ENCODE data around the gene CD248.

Gene CD248

DNA sequence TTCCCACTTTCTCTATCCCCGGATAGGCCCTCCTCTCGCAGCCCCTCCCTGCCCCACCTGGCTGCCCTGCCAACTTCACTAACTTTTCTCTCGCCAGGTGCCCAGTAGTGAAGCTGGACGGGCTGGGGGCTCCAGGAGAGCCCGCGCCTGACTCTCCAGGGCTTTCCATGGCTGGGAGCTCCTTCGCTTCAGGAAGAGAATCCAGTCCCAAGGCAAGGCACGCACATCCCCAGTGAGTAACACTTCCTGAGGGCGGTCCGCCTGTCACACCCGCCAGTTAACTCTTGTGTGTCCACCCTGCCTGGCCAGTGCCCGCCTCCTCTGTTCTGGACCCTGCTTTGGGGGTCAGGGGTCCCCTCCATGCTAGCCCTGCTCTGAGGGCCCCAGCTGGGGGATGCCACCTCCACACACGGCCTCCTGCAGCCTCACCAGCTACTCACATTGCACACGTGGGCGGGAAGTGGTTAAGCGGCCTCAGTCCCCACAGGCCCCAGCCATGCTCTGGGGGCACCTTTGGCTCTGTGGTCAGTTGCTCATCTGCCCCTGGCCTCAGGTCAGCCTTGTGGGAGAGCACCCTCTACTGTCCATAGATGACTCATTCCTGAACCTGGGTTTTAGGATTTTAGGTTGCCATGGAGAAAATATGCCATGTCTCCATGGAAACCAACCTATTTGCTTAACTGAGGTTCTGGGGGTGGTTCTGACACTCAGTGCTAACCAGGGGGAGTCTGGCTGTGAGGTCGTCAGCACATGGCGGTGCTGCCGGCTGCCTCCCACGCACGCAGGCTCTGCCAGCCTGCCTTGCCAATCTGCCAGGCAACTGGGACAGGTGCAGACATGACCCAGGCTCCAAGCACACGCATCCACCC lies 19.6 kb upstream of the CD248 start, which contains the start of gene RIN1:
TSS of gene RIN1 (minus strand) at position 201 of the 869 bp plus-strand sequence. CDS start at position 169, 32 bp downstream.
- Mint-ChIP-seq H3K9me3 (no peaks in the 10 kb centered on the region), H3K27me3 (no peaks in the 10 kb centered on the region), H3K36me3 (ENCODE audit: insufficient read depth) (peaks cover 40% of the 10 kb centered on the region), H3K27ac (peak within 1 kb of the TSS; percentile 56 to 95), H3K4me3 (peak within 1 kb of the TSS; percentile 62 to 89), H3K4me1 (ENCODE audit: low read depth in 2 of 2) (peaks cover 21 to 28% of the 10 kb centered on the region in 2 donors)
- ATAC-seq (replicated peaks) (peak; percentile 84), DNase-seq (peak; percentile 36 to 55 (median 50))

DNA sequence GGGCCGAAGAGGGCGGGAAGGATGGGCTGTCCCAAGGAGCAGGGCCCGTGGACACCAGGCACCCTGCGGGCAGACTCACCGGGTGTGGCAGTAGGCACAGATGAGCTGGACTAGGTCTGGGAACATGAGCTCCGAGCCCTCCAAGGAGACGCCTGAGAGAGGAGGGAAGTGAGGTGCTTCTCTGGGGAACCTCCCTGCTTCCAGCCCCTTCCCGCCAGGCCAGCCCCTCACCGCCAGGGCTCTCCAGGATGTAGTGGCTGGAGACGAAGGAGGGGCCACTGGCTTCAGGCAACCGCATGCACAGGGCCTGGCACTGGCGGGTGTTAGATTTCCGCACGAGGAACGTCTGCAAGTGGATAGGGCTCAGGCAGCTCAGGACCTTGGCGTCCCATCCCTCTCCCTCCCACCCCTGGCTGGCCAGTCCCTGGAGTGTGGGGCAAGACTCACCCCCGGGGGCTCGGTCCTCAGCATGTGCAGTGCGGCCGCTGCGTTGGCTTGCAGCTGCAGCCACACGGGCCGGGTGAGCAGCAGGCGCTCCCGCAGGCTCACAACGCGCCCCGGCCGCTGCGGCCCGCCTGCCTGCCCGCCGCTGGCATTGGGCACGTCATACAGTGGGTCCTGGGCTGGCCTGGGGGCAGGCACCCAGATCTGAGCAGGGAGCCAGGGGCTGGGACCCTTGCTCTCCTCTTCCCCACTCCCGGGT lies 18.8 kb upstream of the CD248 start:
- Mint-ChIP-seq H3K4me3 (peak overlapping the region; percentile 62 to 89), H3K4me1 (ENCODE audit: low read depth in 2 of 2) (peaks cover 21 to 26% of the 10 kb centered on the region in 2 donors), H3K27ac (peak overlapping the region in 1 of 2 donors; percentile 95), H3K36me3 (ENCODE audit: insufficient read depth) (peaks cover 32% of the 10 kb centered on the region), H3K27me3 (no peaks in the 10 kb centered on the region), H3K9me3 (no peaks in the 10 kb centered on the region)
- DNase-seq, result no peak
- no peak for ATAC-seq (replicated peaks)

DNA sequence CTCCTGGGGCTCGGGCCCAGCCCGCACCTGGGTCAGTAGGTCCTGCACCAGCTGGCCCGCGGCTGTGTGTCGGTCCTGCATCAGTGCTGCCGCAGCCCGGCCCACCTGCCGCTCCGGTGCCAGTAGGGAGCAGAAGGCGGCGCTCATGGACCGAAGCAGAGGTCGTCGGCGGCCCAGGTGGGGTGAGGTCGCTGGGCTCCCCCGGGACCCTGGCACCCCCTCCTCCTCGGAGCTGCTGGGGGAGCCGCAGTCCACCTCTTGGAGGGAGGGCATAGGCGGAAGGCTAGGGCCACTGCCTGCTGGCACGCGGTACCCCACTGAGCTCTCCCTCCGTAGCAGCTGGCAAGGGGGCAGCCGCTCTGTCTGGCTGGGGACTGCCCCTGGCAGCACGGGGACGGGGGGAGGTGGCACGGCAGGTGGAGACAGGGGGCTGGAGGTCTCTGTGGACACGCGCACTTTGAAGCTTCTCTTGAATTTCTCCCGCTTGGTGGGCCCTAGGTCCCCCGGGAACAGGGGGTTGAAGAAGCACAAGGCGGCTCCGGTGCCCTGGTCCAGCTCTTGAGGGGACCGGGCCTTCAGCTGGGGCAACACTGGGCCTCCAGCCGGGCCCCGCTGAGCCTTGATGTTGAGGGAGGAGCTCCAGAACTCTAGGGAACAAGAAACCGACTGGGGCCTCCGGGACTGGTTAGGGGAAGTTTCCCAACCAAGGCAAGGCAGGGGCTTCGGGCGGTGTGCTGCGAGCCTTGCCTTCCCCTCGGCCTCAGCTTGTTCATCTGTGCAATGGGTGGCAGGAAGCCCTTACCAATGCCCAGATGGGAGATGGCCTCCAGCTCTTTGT lies 18.0 kb upstream of the CD248 start:
- no peaks in the 10 kb centered on the region for H3K9me3 Mint-ChIP-seq
- peaks cover 21 to 29% of the 10 kb centered on the region in 2 donors for H3K4me1 Mint-ChIP-seq (ENCODE audit: low read depth in 2 of 2)
- peak overlapping the region; percentile 22 to 63 for H3K4me3 Mint-ChIP-seq
- peaks cover 26% of the 10 kb centered on the region for H3K36me3 Mint-ChIP-seq (ENCODE audit: insufficient read depth)
- no peak for DNase-seq
- peak overlapping the region in 1 of 2 donors; percentile 88 for H3K27ac Mint-ChIP-seq
- H3K27me3 Mint-ChIP-seq, result no peaks in the 10 kb centered on the region
- no peak for ATAC-seq (replicated peaks)

DNA sequence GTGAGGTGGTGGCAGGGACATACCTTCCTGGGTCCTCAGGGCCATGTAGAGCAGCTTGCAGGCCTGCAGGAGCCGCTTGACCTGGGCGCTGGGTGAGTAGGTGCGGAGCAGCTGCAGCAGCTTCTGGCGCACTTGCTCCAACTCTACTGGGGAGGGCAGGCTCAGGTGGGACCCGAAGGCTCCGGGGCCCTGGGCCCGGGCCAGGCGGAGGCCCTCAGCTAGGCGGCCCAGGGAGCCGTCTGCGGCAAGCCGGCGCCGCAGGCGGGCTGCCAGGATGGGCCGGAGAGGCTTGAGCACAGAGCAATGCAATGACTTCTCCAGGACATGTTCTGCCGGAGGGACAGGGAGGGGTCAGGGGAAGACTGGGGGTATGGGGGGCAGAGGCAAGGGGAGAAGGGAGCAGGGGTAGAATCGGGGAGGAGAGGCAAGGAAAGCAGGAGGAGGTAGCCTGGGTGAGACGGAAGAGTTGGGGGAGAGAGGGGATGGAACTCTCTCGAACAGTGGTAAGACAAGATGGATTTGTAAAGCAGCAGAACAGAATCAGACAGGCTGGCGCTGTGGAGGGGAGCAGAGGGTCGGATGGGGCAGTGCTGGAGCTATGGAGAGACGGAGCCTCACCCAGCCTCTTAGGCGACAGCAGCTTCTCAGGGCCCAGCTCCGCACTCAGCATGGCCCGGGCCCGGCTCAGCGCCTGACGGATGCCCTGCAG lies 17.2 kb upstream of the CD248 start:
- no peaks in the 10 kb centered on the region for H3K9me3 Mint-ChIP-seq
- ATAC-seq (replicated peaks) (no peak), DNase-seq (no peak)
- H3K4me3 Mint-ChIP-seq, result no peak overlapping the region
- H3K27ac Mint-ChIP-seq, result no peak overlapping the region
- H3K36me3 Mint-ChIP-seq (ENCODE audit: insufficient read depth), result peaks cover 23% of the 10 kb centered on the region
- no peaks in the 10 kb centered on the region for H3K27me3 Mint-ChIP-seq
- peaks cover 21 to 29% of the 10 kb centered on the region in 2 donors for H3K4me1 Mint-ChIP-seq (ENCODE audit: low read depth in 2 of 2)

DNA sequence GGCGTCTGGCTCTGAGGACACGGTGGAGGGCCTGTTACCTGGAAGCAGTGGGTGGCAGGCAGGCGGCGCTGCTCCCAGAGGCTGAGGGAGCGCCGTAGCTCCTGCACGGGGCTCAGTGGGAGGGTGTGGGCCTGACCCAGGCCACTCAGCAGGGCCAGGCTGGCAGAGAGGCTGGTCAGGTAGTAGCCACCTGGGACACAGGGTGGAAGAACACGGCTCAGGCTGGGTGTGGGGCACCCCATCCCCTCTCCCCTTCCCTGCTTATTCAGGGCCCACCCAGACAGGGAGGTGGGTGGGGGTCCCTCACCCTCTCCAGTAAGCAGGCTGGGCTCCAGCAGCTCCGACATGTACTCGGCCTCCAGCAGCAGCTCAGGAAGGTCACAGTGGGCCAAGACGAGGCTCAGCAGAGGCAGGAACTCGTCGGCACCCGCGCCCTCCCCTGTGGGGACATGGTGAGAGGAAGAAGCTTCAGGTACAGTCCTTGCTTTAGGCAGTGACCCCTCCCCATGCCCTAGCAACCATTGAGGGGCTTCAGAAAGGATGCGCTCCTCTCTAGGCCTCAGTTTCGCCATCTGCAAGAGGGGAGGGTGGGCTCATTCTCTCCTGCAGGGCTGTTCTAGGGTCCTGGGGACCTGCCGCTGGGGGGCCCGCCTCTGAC lies 16.5 kb upstream of the CD248 start:
- H3K36me3 Mint-ChIP-seq (ENCODE audit: insufficient read depth), result peaks cover 17% of the 10 kb centered on the region
- peak overlapping the region in 1 of 2 donors; percentile 80 for H3K27ac Mint-ChIP-seq
- H3K9me3 Mint-ChIP-seq, result no peaks in the 10 kb centered on the region
- no peak overlapping the region for H3K4me3 Mint-ChIP-seq
- H3K4me1 Mint-ChIP-seq (ENCODE audit: low read depth in 2 of 2), result peaks cover 25 to 31% of the 10 kb centered on the region in 2 donors
- no peak for DNase-seq
- no peak for ATAC-seq (replicated peaks)
- no peaks in the 10 kb centered on the region for H3K27me3 Mint-ChIP-seq

DNA sequence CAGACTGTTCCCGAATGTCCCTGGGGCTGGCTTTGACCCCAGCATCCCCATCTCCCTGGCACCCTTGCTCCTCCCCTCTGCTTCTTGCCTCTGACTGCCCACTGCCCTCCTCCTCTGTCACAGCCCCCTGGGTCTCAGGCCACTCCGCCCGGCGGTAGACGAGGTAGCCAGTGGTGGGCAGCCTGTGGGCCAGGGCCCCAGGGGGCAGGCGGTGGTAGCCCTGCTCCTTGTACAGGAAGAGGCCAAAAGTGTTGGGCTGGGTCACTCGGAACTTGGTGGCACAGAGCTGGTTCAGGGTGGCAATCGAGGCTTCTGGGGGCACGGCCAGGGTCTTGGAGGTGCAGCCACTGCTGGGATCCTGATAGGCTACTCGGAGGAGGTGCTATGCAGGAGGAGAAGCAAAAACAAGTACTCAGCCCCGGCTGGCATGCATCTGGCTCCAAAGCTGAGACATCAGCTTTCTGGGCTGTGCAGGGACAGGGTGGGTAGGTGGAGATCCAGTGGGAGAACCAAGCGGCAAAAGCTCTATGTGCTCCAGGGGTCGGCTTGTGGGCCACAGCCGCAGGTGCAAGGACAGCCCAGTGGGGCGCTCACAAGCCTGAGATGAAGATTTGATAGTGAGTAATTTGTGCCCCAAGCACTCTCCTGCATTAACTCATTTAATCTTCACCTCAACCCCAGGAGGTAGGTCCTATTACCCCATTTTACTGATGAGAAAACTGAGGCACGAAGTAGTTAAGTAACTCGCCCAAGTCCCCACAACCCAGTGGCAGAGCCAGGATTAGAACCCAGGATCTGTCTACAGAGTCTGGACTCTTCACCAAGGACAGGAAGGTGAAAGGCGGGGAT lies 15.8 kb upstream of the CD248 start:
- peaks cover 15% of the 10 kb centered on the region for H3K36me3 Mint-ChIP-seq (ENCODE audit: insufficient read depth)
- no peak for ATAC-seq (replicated peaks)
- H3K4me3 Mint-ChIP-seq, result no peak overlapping the region

DNA sequence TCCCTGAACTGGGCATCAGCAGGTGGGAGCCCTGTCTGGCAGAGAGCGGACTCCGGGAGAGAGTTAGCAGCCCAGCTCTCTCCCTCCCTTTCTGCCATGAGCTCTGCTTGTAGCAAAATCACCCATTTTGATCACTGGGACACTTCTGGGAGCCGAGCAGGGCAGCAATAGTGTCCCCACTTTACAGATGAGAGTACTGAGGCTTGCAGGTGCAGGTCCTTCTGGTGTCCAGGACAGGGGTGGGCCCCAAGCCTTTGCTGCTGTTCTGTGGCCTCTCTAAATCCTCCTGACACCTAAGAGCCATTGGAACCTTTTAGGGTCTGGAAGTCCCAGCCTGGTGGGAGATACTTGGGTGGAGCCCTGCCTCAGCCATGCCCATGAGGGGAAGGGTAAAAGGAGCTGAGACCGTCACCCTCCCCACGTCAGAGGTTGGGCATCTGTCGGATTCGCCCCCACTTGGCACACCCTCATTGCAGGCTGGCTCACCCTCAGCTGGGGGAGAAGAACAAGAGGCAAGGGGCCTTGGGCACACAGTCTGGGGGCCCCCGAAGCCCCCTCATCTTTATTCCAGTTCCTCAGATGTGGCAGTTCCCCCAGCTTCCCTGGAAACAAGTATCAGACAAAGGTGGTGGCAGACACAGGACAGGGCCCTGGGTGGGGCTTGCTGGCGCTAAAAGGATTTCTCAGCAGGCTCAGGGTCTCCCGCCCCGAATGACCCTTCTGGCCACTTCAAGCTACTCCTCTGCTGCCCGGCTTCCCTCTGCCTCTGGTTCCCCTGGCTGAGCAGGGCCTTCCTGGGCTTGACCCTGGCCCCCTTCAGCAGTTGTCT lies 14.9 kb upstream of the CD248 start:
- Mint-ChIP-seq H3K27ac (no peak overlapping the region), H3K27me3 (no peaks in the 10 kb centered on the region), H3K4me3 (no peak overlapping the region), H3K4me1 (ENCODE audit: low read depth in 2 of 2) (peaks cover 29 to 34% of the 10 kb centered on the region in 2 donors), H3K9me3 (no peaks in the 10 kb centered on the region), H3K36me3 (ENCODE audit: insufficient read depth) (peaks cover 11% of the 10 kb centered on the region)
- DNase-seq (no peak), ATAC-seq (replicated peaks) (no peak)

More for the DNA sequence above, 15.8 kb upstream of the CD248 start:
- Mint-ChIP-seq H3K9me3 (no peaks in the 10 kb centered on the region), H3K27ac (peak overlapping the region in 1 of 2 donors; percentile 80), H3K27me3 (no peaks in the 10 kb centered on the region), H3K4me1 (ENCODE audit: low read depth in 2 of 2) (peaks cover 32 to 37% of the 10 kb centered on the region in 2 donors)
- no peak for DNase-seq

DNA sequence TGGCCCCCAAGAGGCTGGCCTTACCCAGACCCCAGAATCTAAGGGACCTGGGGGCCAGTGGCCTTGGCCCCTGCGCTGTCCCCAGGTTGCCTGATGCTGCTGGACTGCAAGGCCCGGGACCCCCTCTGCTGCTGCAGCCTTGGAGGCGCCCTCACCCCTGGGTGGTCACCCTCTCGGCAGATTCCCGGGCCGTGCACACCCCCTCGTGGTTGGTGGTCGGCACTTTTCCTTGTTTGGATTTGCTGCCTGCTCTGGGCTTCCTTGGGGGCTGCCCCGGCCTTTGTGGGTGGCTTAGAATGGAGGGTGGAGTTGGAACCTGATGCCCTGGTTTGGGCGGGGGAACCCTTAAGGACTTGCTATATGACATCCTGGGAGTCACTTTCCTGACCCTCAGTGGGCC lies 14.1 kb upstream of the CD248 start:
- DNase-seq (no peak), ATAC-seq (replicated peaks) (no peak)
- peaks cover 25 to 29% of the 10 kb centered on the region in 2 donors for H3K4me1 Mint-ChIP-seq (ENCODE audit: low read depth in 2 of 2)
- H3K4me3 Mint-ChIP-seq, result no peak overlapping the region
- no peak overlapping the region for H3K27ac Mint-ChIP-seq
- no peaks in the 10 kb centered on the region for H3K27me3 Mint-ChIP-seq
- H3K36me3 Mint-ChIP-seq (ENCODE audit: insufficient read depth), result peaks cover 4% of the 10 kb centered on the region
- H3K9me3 Mint-ChIP-seq, result no peaks in the 10 kb centered on the region

DNA sequence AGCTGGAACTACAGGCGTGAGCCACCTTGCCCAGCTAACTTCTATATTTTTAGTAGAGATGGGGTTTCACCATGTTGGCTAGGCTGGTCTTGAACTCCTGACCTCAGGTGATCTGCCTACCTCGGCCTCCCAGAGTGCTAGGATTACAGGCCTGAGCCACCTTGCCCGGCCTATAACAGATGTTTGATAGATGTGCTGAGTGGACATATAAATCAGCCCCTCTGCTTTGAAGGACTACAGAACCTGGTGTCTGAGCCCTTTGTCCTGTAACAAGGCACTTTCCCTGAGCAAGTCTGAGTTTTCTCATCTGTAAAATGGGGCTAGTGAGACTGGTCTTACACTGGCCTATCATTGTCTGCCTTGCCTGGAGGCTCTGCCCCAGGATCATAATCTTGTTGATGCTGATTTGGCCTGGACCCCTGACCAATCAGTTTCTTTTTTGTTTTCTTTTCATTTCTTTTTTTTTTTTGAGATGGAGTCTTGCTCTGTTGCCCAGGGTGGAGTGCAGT lies 12.4 kb upstream of the CD248 start:
- no peaks in the 10 kb centered on the region for H3K27me3 Mint-ChIP-seq
- ATAC-seq (replicated peaks) (no peak), DNase-seq (no peak)
- peak overlapping the region in 1 of 2 donors; percentile 66 for H3K27ac Mint-ChIP-seq
- H3K4me3 Mint-ChIP-seq, result peak overlapping the region; percentile 15 to 32
- H3K9me3 Mint-ChIP-seq, result no peaks in the 10 kb centered on the region
- H3K4me1 Mint-ChIP-seq (ENCODE audit: low read depth in 2 of 2), result peaks cover 26 to 27% of the 10 kb centered on the region in 2 donors
- H3K36me3 Mint-ChIP-seq (ENCODE audit: insufficient read depth), result peaks cover 4% of the 10 kb centered on the region

DNA sequence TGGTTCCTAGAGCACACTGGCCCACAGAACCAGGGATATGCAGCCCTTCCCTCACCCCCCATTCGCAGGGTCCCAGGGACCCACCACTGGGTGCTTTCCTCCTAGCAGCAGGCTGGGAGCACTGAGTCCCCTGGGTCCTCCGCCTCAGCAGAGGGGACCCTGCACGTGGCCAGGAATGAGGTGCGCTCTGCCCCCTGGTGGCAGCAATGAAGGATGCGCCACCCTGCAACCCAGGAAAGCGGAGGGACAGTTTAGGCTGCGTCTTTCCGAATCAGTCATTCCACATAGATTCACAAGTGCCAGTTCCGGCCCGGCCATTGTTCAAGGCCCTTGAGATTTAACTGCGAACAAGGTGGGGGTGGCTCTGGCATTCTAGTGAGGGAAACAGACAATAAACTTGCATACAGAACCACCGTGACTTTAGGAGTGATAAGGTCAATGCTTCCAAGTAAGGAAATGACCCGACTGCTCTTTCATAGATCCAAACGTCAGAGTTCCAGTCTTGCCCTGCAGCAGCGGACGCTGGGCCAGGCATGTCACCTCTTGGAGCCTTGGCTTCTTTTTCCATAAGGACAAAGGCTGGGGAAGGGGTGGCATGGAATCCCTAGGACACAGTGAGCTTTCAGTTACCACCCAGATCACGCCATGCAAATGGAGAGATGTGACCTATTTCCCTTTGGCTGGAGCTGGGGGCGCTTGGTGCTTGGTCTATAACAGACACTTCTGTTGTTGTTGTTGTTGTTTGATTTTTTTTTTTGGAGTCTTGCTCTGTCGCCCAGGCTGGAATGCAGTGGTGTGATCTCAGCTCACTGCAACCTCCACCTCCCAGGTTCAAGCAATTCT lies 11.7 kb upstream of the CD248 start:
- Mint-ChIP-seq H3K4me3 (peak overlapping the region; percentile 27 to 32), H3K9me3 (no peaks in the 10 kb centered on the region), H3K36me3 (ENCODE audit: insufficient read depth) (peaks cover 4% of the 10 kb centered on the region), H3K27me3 (no peaks in the 10 kb centered on the region), H3K4me1 (ENCODE audit: low read depth in 2 of 2) (peaks cover 27 to 29% of the 10 kb centered on the region in 2 donors), H3K27ac (peak overlapping the region; percentile 0 to 66)
- DNase-seq (peak; percentile 75 to 81 (median 79)), ATAC-seq (replicated peaks) (peak; percentile 69)
